ENCODE measurements around the gene TAS2R39.

The TAS2R39 gene

GRCh38 chr7:143217806-143218205 lies 34.6 kb downstream of the TAS2R39 start:
- no peak for DNase-seq

GRCh38 chr7:143221286-143221685 lies 38.1 kb downstream of the TAS2R39 start:
- no peak for DNase-seq

DNA sequence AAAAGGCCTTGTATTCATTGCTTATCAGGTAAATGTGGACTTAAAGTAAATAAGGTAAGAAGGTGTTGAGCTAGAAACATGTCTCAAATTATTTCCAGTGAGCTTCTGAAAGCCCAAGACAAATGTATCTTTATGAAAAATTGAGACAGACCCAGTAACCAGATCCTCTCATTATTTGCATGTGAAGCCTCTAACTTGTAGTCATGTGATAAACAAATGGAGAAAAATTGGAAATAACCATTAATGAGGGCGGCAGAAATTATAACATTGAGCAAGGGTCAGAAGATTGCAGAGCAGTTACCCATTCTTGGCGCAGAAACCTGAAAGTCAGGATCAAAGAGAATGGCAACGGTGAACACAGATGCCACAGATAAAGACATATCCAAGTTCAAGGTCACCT lies 38.5 kb downstream of the TAS2R39 start, which contains the start of gene TAS2R40:
Gene TAS2R40 (plus strand): TSS at position 301 of the 400 bp plus-strand sequence. CDS start 42 bp downstream, at position 343.
- DNase-seq, result no peak

- DNase-seq, result no peak
Measured at GRCh38 chr7:143222782-143223181, 39.6 kb downstream of the TAS2R39 start.

GRCh38 chr7:143223784-143224183 lies 40.6 kb downstream of the TAS2R39 start:
- no peak for DNase-seq

- no peak for DNase-seq
Measured at GRCh38 chr7:143225047-143225446, 41.8 kb downstream of the TAS2R39 start.

DNA sequence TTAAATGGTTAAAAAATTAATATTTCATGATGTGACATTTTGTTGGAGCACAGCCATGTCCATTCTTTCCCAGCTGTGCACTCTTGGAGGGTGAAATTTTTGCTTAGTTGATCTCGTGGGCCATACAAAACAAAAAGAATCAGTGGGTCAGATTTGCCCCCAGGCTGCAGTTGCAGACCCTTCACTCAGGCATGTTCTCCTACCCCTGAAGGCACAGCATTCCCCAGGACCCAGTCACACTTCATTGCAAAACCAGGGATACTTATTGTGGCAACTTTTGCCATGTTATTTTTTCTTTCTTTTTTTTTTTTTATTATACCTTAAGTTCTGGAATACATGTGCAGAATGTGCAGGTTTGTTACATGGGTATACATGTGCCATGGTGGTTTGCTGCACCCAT lies 44.6 kb downstream of the TAS2R39 start:
- DNase-seq, result no peak

DNA sequence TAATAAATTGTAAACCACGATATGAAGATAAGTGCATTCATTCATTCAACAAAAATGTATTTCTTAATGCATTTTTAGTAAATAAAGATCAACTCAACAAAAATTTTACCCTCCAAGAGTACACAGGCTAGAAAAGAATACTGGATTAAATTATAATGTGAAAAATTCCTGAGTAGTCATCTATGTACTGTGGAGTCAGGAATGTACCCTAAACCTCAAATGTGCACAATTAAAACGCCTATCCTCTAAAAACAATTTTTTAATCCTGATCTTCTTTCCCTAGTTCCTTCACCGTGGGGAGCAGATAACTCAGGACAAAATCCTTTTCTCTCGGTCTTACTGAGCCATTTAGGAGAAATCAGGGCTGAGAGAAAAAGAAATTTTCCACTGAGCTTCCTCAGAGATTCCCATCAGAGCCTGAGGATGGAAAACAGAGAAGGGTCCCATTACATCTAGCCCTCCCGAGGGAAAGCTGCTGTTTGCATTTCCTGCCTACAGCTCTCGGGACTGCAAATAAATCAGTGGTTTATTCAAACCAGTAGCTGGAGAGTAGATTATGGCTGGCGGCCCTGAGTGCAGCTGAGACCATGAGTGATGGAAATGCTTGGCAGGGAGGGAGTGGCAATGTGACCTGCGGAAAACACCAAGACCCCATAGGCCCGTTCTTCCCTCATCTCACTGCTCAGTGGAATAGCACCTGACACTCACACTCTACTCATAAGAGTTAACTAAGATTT lies 46.0 kb downstream of the TAS2R39 start:
- DNase-seq, result no peak

- DNase-seq, result no peak
Measured at GRCh38 chr7:143230602-143231457, 47.6 kb downstream of the TAS2R39 start.
